ENCODE results near the gene CIB2.

Gene CIB2

GRCh38 chr15:78064544-78064943 is 66.7 kb downstream of the CIB2 start:
- DNase-seq: no peak

- no peak for DNase-seq
These were observed 67.3 kb downstream of the CIB2 start for GRCh38 chr15:78063970-78064385.

GRCh38 chr15:78063217-78063616 is 68.0 kb downstream of the CIB2 start:
- DNase-seq: no peak

GRCh38 chr15:78061963-78062427 is 69.2 kb downstream of the CIB2 start:
- no peak for DNase-seq

- DNase-seq: no peak
These were observed 71.0 kb downstream of the CIB2 start for GRCh38 chr15:78060232-78060631.

- no peak for DNase-seq
These were observed 72.0 kb downstream of the CIB2 start for GRCh38 chr15:78059110-78059839.

- no peak for DNase-seq
These were observed 72.8 kb downstream of the CIB2 start for GRCh38 chr15:78058401-78058935.

- DNase-seq: no peak
These were observed 73.4 kb downstream of the CIB2 start for GRCh38 chr15:78057803-78058202.

- DNase-seq: no peak
These were observed 74.5 kb downstream of the CIB2 start for GRCh38 chr15:78056714-78057269.

GRCh38 chr15:78055919-78056713 is 75.1 kb downstream of the CIB2 start:
- DNase-seq: no peak

- DNase-seq: no peak
These were observed 76.3 kb downstream of the CIB2 start for GRCh38 chr15:78054966-78055365.
